ENCODE measurements around the gene SHB. TPM values are rescaled to one million over a fixed set of nuclear protein-coding genes. Genes with fewer than 3 reads are reported as not detected.

The SHB gene
- total RNA-seq, 2 donors from 2014 or later: 41.7 to 57.9 TPM

DNA sequence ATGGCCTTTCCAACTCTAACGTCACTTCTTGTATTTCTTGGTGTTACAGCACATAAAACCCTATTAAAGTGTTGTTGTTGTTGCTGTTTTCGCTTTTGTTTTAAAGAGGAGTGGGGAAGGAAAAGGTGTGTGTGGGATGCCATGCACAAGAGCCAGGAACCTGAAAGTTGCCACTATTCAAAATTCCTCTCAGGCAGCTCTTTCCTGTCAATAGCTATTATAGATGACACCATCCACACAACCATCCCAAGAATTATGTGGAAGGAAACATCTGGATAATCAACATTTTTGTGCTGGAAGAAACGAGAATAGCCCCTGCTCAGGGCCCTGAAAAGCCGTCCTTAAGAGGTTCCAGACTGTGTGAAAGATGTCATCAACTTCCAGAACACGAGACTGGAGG, 79.3 kb downstream of the SHB start:
- no peak overlapping the region for H3K4me3 ChIP-seq
- H3K27ac ChIP-seq: no peak overlapping the region
- DNase-seq (ENCODE audit: low spot score) (no peak), ATAC-seq (ENCODE audit: insufficient number of reproducible peaks, low FRiP score, low read depth) (no peak)
- no peaks in the 10 kb centered on the region for H3K27me3 ChIP-seq (replicated peaks; ENCODE audit: insufficient read depth)
- H3K9me3 ChIP-seq: no peaks in the 10 kb centered on the region
- no peaks in the 10 kb centered on the region for H3K36me3 ChIP-seq
- H3K4me1 ChIP-seq (ENCODE audit: control insufficient read depth in 1 of 2, low read depth in 2 of 2): peaks cover 15 to 41% of the 10 kb centered on the region in 2 donors
- TF ChIP-seq, protein P1, sequence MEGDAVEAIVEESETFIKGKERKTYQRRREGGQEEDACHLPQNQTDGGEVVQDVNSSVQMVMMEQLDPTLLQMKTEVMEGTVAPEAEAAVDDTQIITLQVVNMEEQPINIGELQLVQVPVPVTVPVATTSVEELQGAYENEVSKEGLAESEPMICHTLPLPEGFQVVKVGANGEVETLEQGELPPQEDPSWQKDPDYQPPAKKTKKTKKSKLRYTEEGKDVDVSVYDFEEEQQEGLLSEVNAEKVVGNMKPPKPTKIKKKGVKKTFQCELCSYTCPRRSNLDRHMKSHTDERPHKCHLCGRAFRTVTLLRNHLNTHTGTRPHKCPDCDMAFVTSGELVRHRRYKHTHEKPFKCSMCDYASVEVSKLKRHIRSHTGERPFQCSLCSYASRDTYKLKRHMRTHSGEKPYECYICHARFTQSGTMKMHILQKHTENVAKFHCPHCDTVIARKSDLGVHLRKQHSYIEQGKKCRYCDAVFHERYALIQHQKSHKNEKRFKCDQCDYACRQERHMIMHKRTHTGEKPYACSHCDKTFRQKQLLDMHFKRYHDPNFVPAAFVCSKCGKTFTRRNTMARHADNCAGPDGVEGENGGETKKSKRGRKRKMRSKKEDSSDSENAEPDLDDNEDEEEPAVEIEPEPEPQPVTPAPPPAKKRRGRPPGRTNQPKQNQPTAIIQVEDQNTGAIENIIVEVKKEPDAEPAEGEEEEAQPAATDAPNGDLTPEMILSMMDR (IDR thresholded peaks at IDR 0.05): no peak

GRCh38 chr9:37988602-37989001, 80.4 kb downstream of the SHB start:
- DNase-seq (ENCODE audit: low spot score) (no peak), ATAC-seq (ENCODE audit: insufficient number of reproducible peaks, low FRiP score, low read depth) (no peak)
- TF ChIP-seq, protein P1 (IDR thresholded peaks at IDR 0.05): no peak
- peaks cover 9 to 33% of the 10 kb centered on the region in 2 donors for H3K4me1 ChIP-seq (ENCODE audit: control insufficient read depth in 1 of 2, low read depth in 2 of 2)
- H3K27ac ChIP-seq: no peak overlapping the region
- no peaks in the 10 kb centered on the region for H3K36me3 ChIP-seq
- no peaks in the 10 kb centered on the region for H3K27me3 ChIP-seq (replicated peaks; ENCODE audit: insufficient read depth)
- H3K9me3 ChIP-seq: no peaks in the 10 kb centered on the region
- no peak overlapping the region for H3K4me3 ChIP-seq

DNA sequence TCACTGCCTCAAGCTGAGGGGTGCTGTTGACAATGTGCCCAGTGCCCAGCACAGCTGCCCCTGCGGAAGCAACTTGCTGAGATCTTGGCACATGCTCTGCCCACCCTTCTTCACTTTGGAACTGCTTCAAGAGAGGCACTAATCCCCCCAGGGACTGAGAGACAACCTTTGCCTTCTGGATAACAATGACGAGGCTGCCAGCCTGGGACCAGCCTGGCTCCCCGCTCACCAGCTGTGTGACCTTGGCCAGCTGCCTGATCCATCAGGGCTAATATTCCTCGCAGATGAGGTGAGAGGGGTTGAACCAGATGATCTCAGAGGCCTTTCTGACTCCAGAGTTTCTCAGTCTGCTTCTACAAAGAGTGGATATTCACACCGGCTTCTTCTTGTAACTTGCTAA, 81.0 kb downstream of the SHB start:
- TF ChIP-seq, protein P1 (IDR thresholded peaks at IDR 0.05): no peak
- Histone ChIP-seq H3K4me1 (ENCODE audit: control insufficient read depth in 1 of 2, low read depth in 2 of 2) (peaks cover 4 to 29% of the 10 kb centered on the region in 2 donors), H3K4me3 (no peak overlapping the region), H3K36me3 (no peaks in the 10 kb centered on the region), H3K27me3 (replicated peaks; ENCODE audit: insufficient read depth) (no peaks in the 10 kb centered on the region), H3K9me3 (no peaks in the 10 kb centered on the region), H3K27ac (no peak overlapping the region)
- DNase-seq (ENCODE audit: low spot score) (no peak), ATAC-seq (ENCODE audit: insufficient number of reproducible peaks, low FRiP score, low read depth) (no peak)

DNA sequence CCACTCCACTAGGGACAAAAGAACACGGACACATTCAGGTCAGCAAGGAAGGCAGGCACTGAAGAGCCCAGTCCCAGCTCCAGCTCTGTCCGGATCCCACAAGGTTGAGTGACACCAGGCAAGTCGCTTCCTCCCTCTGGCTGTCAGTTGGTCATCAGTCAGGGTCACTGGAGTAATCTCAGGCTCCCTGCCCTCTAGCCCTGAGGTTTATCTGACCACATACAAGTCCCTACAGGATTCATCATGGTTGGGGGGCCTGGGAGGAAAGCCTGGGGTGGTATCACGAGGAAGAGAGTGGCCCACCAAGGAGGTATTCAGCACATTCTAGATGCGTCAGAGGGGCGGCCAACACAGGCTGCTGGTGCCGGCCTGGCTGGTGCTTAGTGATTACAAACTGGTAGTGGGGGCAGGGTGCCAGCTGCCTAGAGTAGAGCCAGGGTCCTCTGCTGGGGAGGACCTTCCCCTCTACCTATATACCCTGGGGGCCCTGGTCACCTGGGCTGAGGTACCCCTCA, 81.5 kb downstream of the SHB start:
- Histone ChIP-seq H3K4me3 (no peak overlapping the region), H3K27ac (no peak overlapping the region), H3K36me3 (no peaks in the 10 kb centered on the region), H3K9me3 (no peaks in the 10 kb centered on the region), H3K4me1 (ENCODE audit: control insufficient read depth in 1 of 2, low read depth in 2 of 2) (peaks cover 3 to 24% of the 10 kb centered on the region in 2 donors), H3K27me3 (replicated peaks; ENCODE audit: insufficient read depth) (no peaks in the 10 kb centered on the region)
- no peak for DNase-seq (ENCODE audit: low spot score)
- TF ChIP-seq, protein P1 (IDR thresholded peaks at IDR 0.05): no peak
- ATAC-seq (ENCODE audit: insufficient number of reproducible peaks, low FRiP score, low read depth): no peak

DNA sequence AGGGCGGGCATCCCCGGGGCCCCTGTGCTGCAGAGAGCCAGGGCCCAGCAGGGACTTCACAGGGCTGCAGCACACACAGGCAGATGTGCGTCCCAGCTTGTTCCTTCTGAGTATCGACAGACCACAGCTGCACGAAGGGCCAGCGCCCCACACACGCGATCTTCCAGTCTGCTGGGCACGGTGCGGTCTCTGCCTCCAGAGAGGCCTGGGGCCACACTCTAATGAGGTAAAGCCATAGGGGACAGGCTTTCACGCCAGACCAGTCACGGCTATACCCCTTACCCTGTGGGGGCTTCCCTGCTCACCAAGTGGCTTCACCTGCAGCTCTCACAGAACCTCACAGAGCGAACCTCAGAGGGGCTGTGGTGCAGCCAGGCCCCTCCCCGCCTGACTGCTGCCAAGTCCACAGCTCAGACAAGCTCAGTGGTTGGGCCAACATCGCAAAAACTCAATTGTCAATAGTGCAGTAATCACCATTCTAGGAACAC, 82.2 kb downstream of the SHB start:
- H3K4me1 ChIP-seq (ENCODE audit: control insufficient read depth in 1 of 2, low read depth in 2 of 2): peaks cover 0 to 24% of the 10 kb centered on the region in 2 donors
- H3K4me3 ChIP-seq: no peak overlapping the region
- H3K9me3 ChIP-seq: no peaks in the 10 kb centered on the region
- H3K27me3 ChIP-seq (replicated peaks; ENCODE audit: insufficient read depth): no peaks in the 10 kb centered on the region
- ATAC-seq (ENCODE audit: insufficient number of reproducible peaks, low FRiP score, low read depth): no peak
- no peak overlapping the region for H3K27ac ChIP-seq
- TF ChIP-seq, protein P1 (IDR thresholded peaks at IDR 0.05): no peak
- H3K36me3 ChIP-seq: no peaks in the 10 kb centered on the region
- no peak for DNase-seq (ENCODE audit: low spot score)

Data from thoracic aorta (tissue), 2 donors.